H4 (cell line): ENCODE measurements around the gene MACROD2. TPM values are rescaled to one million over a fixed set of nuclear protein-coding genes. Genes with fewer than 3 reads are reported as not detected.
"Not testable (repeated sequence)": the region's sequence is repeated elsewhere in the genome, so short reads cannot be mapped to it uniquely, and the experiment has no call there.

Experiments
- DNase-seq: peaks from one replicate; pipeline ENCODE4 v3.0.0-alpha.2; 2015; ENCODE audit warnings: low spot score
- total RNA-seq: library from RNA; depleted of rRNA; stranded (reverse); fragments of >200 nt; shearing (Covaris generic); gene quantifications from 2 replicates; pipeline ENCODE4 v1.2.3, GENCODE V29; 2014

The MACROD2 gene
- total RNA-seq, 1 experiment from 2014 or later, result 1.2 TPM

GRCh38 chr20:14984768-14985622 lies 989.7 kb downstream of the MACROD2 start:
- DNase-seq, result no peak

GRCh38 chr20:14986026-14986655 lies 990.8 kb downstream of the MACROD2 start:
- peak; percentile 78 for DNase-seq

GRCh38 chr20:14986656-14987055 lies 991.3 kb downstream of the MACROD2 start:
- DNase-seq, result peak; percentile 15

GRCh38 chr20:14989535-14990290 lies 994.4 kb downstream of the MACROD2 start:
- no peak for DNase-seq

- DNase-seq, result no peak
Observed at GRCh38 chr20:14991023-14991422, 995.7 kb downstream of the MACROD2 start.

GRCh38 chr20:14992153-14992552 lies 996.8 kb downstream of the MACROD2 start:
- no peak for DNase-seq

- peak; percentile 45 for DNase-seq
Observed at GRCh38 chr20:14992961-14993360, 997.6 kb downstream of the MACROD2 start.

GRCh38 chr20:14996883-14997672 lies 1001.8 kb downstream of the MACROD2 start:
- DNase-seq, result no peak

- DNase-seq, result peak; percentile 78
Observed at GRCh38 chr20:14997791-14998190, 1002.5 kb downstream of the MACROD2 start.

- DNase-seq, result no peak
Observed at GRCh38 chr20:15005300-15005986, 1010.1 kb downstream of the MACROD2 start.

- no peak for DNase-seq
Observed at GRCh38 chr20:15011631-15012030, 1016.3 kb downstream of the MACROD2 start.

- no peak for DNase-seq
Observed at GRCh38 chr20:15012566-15012965, 1017.2 kb downstream of the MACROD2 start.

- DNase-seq, result not testable (repeated sequence)
Observed at GRCh38 chr20:15016875-15017274, 1021.6 kb downstream of the MACROD2 start.

GRCh38 chr20:15018966-15019365 lies 1023.6 kb downstream of the MACROD2 start:
- DNase-seq, result no peak

- DNase-seq, result no peak
Observed at GRCh38 chr20:15020845-15021244, 1025.5 kb downstream of the MACROD2 start.

- DNase-seq, result no peak
Observed at GRCh38 chr20:15022921-15023320, 1027.6 kb downstream of the MACROD2 start.

- DNase-seq, result no peak
Observed at GRCh38 chr20:15026759-15027158, 1031.4 kb downstream of the MACROD2 start.

GRCh38 chr20:15030826-15031225 lies 1035.5 kb downstream of the MACROD2 start:
- no peak for DNase-seq

GRCh38 chr20:15031546-15032351 lies 1036.4 kb downstream of the MACROD2 start:
- DNase-seq, result peak; percentile 14

GRCh38 chr20:15032352-15032622 lies 1037.0 kb downstream of the MACROD2 start:
- no peak for DNase-seq
